Dendritic cell treated with granulocyte-macrophage colony-stimulating factor and Interleukin-4, amounts not matched to agents 40 ng/mL and 50 ng/mL, for 4 days (primary cell): ENCODE results near the gene ZNF362.
A peak's percentile ranks its signal among the peaks of the same experiment; 100 is the strongest.

Experiments used
- H3K27ac Mint-ChIP-seq: one replicate; pipeline ENCODE4 v1.8.0; 2022; ENCODE audit warnings: mild to moderate bottlenecking, mixed read lengths
- H3K27me3 Mint-ChIP-seq: one replicate; pipeline ENCODE4 v1.8.0; 2022; ENCODE audit warnings: mild to moderate bottlenecking, mixed read lengths
- H3K36me3 Mint-ChIP-seq: one replicate; pipeline ENCODE4 v1.8.0; 2022; ENCODE audit warnings: low read depth, mixed read lengths
- H3K4me1 Mint-ChIP-seq: one replicate; pipeline ENCODE4 v1.8.0; 2022; ENCODE audit warnings: low read depth, mixed read lengths
- H3K4me3 Mint-ChIP-seq: one replicate; pipeline ENCODE4 v1.8.0; 2022; ENCODE audit warnings: mild to moderate bottlenecking, moderate library complexity, mixed read lengths
- H3K9me3 Mint-ChIP-seq: one replicate; pipeline ENCODE4 v1.8.0; 2022; ENCODE audit warnings: mixed read lengths
- intact Hi-C: fragments of 100-400 bp; cut with micrococcal nuclease; formaldehyde crosslinking; loops from one replicate; pipeline ENCODE4 v1.15.0; 2022

ZNF362 gene

GRCh38 chr1:33292726-33293340 is 36.5 kb downstream of the ZNF362 start:
- H3K27me3 Mint-ChIP-seq: no peaks in the 10 kb centered on the region
- intact Hi-C loops: no loop called here
- H3K9me3 Mint-ChIP-seq: no peaks in the 10 kb centered on the region
- H3K27ac Mint-ChIP-seq: no peak overlapping the region
- no peak overlapping the region for H3K4me3 Mint-ChIP-seq
- H3K4me1 Mint-ChIP-seq: peaks cover 6% of the 10 kb centered on the region
- peaks cover 79% of the 10 kb centered on the region for H3K36me3 Mint-ChIP-seq

- Mint-ChIP-seq H3K27me3 (no peaks in the 10 kb centered on the region), H3K27ac (peak overlapping the region; percentile 4), H3K4me3 (no peak overlapping the region), H3K9me3 (no peaks in the 10 kb centered on the region), H3K4me1 (peaks cover 16% of the 10 kb centered on the region), H3K36me3 (peaks cover 81% of the 10 kb centered on the region)
- intact Hi-C loops: loop anchor here (1.0 to 5.0 kb wide), 4 partner anchors 43 to 318 kb away; no protein-coding TSS in a partner anchor
These were observed 38.0 kb downstream of the ZNF362 start for GRCh38 chr1:33294071-33295010.

- H3K4me3 Mint-ChIP-seq: no peak overlapping the region
- peaks cover 16% of the 10 kb centered on the region for H3K4me1 Mint-ChIP-seq
- peaks cover 81% of the 10 kb centered on the region for H3K36me3 Mint-ChIP-seq
- no peaks in the 10 kb centered on the region for H3K9me3 Mint-ChIP-seq
- H3K27me3 Mint-ChIP-seq: no peaks in the 10 kb centered on the region
- H3K27ac Mint-ChIP-seq: no peak overlapping the region
- intact Hi-C loops: loop anchor here (1.0 to 5.0 kb wide), 4 partner anchors 42 to 317 kb away; no protein-coding TSS in a partner anchor
These were observed 38.7 kb downstream of the ZNF362 start for GRCh38 chr1:33295023-33295422.

- intact Hi-C loops: loop anchor here (1.0 to 5.0 kb wide), 4 partner anchors 42 to 317 kb away; no protein-coding TSS in a partner anchor
- peaks cover 84% of the 10 kb centered on the region for H3K36me3 Mint-ChIP-seq
- peaks cover 16% of the 10 kb centered on the region for H3K4me1 Mint-ChIP-seq
- no peak overlapping the region for H3K27ac Mint-ChIP-seq
- H3K4me3 Mint-ChIP-seq: no peak overlapping the region
- H3K9me3 Mint-ChIP-seq: no peaks in the 10 kb centered on the region
- H3K27me3 Mint-ChIP-seq: no peaks in the 10 kb centered on the region
These were observed 39.3 kb downstream of the ZNF362 start for GRCh38 chr1:33295450-33296081.

GRCh38 chr1:33296082-33296458 is 39.8 kb downstream of the ZNF362 start:
- intact Hi-C loops: loop anchor here (5.0 kb wide), 2 partner anchors 41 to 316 kb away; no protein-coding TSS in a partner anchor

GRCh38 chr1:33296824-33297223 is 40.5 kb downstream of the ZNF362 start:
- intact Hi-C loops: loop anchor here (5.0 kb wide), 2 partner anchors 40 to 315 kb away; no protein-coding TSS in a partner anchor
- no peaks in the 10 kb centered on the region for H3K27me3 Mint-ChIP-seq
- peaks cover 16% of the 10 kb centered on the region for H3K4me1 Mint-ChIP-seq
- no peaks in the 10 kb centered on the region for H3K9me3 Mint-ChIP-seq
- H3K4me3 Mint-ChIP-seq: no peak overlapping the region
- no peak overlapping the region for H3K27ac Mint-ChIP-seq
- peaks cover 97% of the 10 kb centered on the region for H3K36me3 Mint-ChIP-seq

More at GRCh38 chr1:33296082-33296458, 39.8 kb downstream of the ZNF362 start:
- no peak overlapping the region for H3K4me3 Mint-ChIP-seq
- no peak overlapping the region for H3K27ac Mint-ChIP-seq
- no peaks in the 10 kb centered on the region for H3K9me3 Mint-ChIP-seq
- H3K36me3 Mint-ChIP-seq: peaks cover 89% of the 10 kb centered on the region
- H3K4me1 Mint-ChIP-seq: peaks cover 16% of the 10 kb centered on the region
- no peaks in the 10 kb centered on the region for H3K27me3 Mint-ChIP-seq

- Mint-ChIP-seq H3K4me3 (no peak overlapping the region), H3K4me1 (peaks cover 16% of the 10 kb centered on the region), H3K27ac (peak overlapping the region; percentile 67), H3K36me3 (peaks cover 90% of the 10 kb centered on the region), H3K9me3 (no peaks in the 10 kb centered on the region), H3K27me3 (no peaks in the 10 kb centered on the region)
- intact Hi-C loops: loop anchor here (5.0 kb wide), 2 partner anchors 39 to 314 kb away; no protein-coding TSS in a partner anchor
These were observed 41.8 kb downstream of the ZNF362 start for GRCh38 chr1:33297911-33298622.

- Mint-ChIP-seq H3K36me3 (peaks cover 83% of the 10 kb centered on the region), H3K4me3 (no peak overlapping the region), H3K27me3 (peaks cover 2% of the 10 kb centered on the region), H3K27ac (no peak overlapping the region), H3K4me1 (peaks cover 21% of the 10 kb centered on the region), H3K9me3 (no peaks in the 10 kb centered on the region)
- intact Hi-C loops: loop anchor here (5.0 kb wide), 2 partner anchors 39 to 314 kb away; no protein-coding TSS in a partner anchor
These were observed 42.5 kb downstream of the ZNF362 start for GRCh38 chr1:33298623-33299277.

GRCh38 chr1:33299461-33300155 is 43.3 kb downstream of the ZNF362 start:
- Mint-ChIP-seq H3K4me1 (peaks cover 27% of the 10 kb centered on the region), H3K9me3 (no peaks in the 10 kb centered on the region), H3K36me3 (peaks cover 74% of the 10 kb centered on the region), H3K27me3 (peaks cover 3% of the 10 kb centered on the region), H3K27ac (no peak overlapping the region), H3K4me3 (no peak overlapping the region)
- intact Hi-C loops: loop anchor here (5.0 kb wide), 2 partner anchors 38 to 313 kb away; no protein-coding TSS in a partner anchor

- Mint-ChIP-seq H3K9me3 (no peaks in the 10 kb centered on the region), H3K4me1 (peaks cover 21% of the 10 kb centered on the region), H3K27ac (no peak overlapping the region), H3K4me3 (no peak overlapping the region), H3K27me3 (peaks cover 12% of the 10 kb centered on the region), H3K36me3 (peaks cover 64% of the 10 kb centered on the region)
- intact Hi-C loops: no loop called here
These were observed 44.4 kb downstream of the ZNF362 start for GRCh38 chr1:33300673-33301072.

- Mint-ChIP-seq H3K36me3 (peaks cover 56% of the 10 kb centered on the region), H3K4me3 (no peak overlapping the region), H3K27ac (no peak overlapping the region), H3K27me3 (peaks cover 19% of the 10 kb centered on the region), H3K4me1 (peaks cover 28% of the 10 kb centered on the region), H3K9me3 (no peaks in the 10 kb centered on the region)
- intact Hi-C loops: no loop called here
These were observed 45.1 kb downstream of the ZNF362 start for GRCh38 chr1:33301273-33301984.

GRCh38 chr1:33302325-33302724 is 46.0 kb downstream of the ZNF362 start:
- no peak overlapping the region for H3K4me3 Mint-ChIP-seq
- H3K27me3 Mint-ChIP-seq: peaks cover 27% of the 10 kb centered on the region
- H3K4me1 Mint-ChIP-seq: peaks cover 33% of the 10 kb centered on the region
- H3K36me3 Mint-ChIP-seq: peaks cover 47% of the 10 kb centered on the region
- no peak overlapping the region for H3K27ac Mint-ChIP-seq
- H3K9me3 Mint-ChIP-seq: no peaks in the 10 kb centered on the region
- intact Hi-C loops: no loop called here
